Fibroblast of upper back skin (primary cell): Measurements from ENCODE around the gene DLX1.
"Not testable (repeated sequence)": the region's sequence is repeated elsewhere in the genome, so short reads cannot be mapped to it uniquely, and the experiment has no call there.

Source experiments
- DNase-seq: peaks from one replicate; pipeline ENCODE4 v3.0.0-alpha.2; 2013

Gene DLX1

DNA sequence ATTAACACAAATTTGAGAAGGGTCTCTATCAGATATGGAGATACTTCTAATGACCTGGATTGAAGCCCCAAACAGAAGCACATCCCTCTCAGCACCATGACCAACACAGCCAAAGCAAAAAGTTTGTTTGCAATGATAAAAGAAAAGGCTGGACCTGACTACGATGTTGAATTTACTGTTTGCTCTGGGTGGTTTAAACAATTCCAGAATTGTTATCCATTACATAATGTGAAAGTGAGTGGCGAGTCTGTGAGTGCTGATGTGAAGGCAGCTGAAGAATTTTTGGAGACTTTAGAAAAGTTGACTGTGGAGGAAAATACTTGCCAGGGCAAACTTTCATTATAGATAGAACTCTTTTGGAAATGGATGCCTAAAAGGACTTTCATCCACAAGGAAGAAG is 34.8 kb downstream of the DLX1 start:
- no peak for DNase-seq

GRCh38 chr2:172128484-172128883 is 43.2 kb downstream of the DLX1 start:
- no peak for DNase-seq

- DNase-seq = no peak
Observed at GRCh38 chr2:172129404-172129803, 44.1 kb downstream of the DLX1 start.

DNA sequence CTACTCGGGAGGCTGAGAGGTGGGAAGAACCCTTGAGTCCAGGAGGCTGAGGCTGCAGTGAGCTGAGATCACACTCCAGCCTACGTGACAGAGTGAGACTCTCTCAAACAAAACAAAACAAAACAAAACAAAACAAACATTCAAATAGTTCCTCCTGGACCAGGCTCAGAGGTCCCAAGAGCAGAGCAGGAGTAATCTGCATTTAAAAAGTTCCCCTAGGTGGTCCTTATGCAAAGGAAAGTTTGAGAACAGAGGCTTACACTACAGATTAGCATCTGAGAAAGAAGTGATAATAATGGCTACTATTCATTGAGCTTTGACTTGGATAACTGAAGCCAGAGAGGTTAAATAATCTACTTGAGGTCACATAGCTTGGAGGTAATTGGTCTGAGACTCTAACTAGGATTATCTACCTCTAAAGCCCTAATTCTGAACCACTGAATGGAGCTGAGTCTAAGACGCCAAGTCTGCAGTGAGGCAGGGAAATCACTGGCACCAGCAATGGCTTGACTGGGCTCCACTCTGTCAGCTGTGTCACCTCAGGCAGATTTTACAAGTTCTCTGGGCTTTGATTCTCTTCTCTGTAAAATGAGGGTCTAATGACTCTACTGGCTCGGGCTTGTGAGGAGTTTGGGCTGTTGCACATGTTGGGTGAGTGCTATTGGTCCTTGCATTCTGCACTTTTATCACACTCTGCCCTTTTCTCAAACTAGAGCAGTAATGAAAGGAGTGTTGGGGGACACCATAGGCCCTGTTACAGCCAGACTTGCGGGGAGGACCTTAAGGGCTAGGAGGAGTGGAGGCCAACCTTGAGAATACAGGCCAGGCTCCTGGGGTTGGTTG is 46.6 kb downstream of the DLX1 start:
- DNase-seq = no peak

- no peak for DNase-seq
Observed at GRCh38 chr2:172134270-172134669, 49.0 kb downstream of the DLX1 start.

DNA sequence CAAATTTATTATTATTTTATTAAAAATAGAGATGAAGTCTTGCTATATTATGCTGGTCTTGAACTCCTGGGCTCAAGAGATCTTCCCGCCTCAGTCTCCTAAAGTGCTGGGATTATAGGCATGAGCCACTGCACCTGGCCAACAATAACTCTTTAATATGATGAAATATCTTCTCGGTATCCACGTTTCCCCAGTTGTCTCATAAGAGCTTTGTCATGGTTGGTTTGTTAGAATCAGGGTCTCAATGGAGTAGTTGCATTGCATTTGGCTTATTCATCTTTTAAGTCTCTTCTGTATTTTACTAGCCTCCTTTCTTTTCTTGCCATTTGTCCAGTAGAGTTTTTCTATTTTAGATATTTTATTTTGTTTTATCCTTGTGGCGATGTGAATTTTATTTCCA is 50.1 kb downstream of the DLX1 start:
- peak; percentile 44 for DNase-seq

GRCh38 chr2:172137109-172137508 is 51.8 kb downstream of the DLX1 start:
- DNase-seq = no peak

DNA sequence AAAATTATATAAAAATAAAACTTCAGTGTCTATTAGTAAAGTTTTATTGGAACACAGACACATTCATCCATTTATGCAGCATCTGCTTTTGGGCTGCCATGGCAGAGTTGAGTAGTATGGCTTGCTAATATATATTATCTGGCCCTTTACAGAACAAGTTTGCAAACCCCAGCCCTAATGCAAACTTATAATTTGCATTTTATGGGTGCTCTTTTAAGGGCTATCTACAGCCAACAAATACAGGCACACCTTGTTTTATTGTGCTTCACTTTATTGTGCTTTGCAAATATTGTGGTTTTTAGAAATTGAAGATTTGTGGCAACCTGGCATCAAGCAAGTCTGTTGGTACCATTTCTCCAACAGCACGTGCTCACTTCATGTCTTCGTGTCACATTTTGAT is 52.6 kb downstream of the DLX1 start:
- DNase-seq = no peak

GRCh38 chr2:172138727-172139126 is 53.4 kb downstream of the DLX1 start:
- DNase-seq = not testable (repeated sequence)
